ENCODE results near the gene STK40. TPM values are rescaled to one million over a fixed set of nuclear protein-coding genes. Genes with fewer than 3 reads are reported as not detected.

STK40 gene
- total and polyA plus RNA-seq, 8 donors, result 14.0 to 57.4 (median 28.4) TPM

GRCh38 chr1:36304970-36305914, 80.5 kb downstream of the STK40 start:
- WGBS, 5 donors, result 75 to 80% (median 77%) methylated on average over 10 of the region's 10 CpGs
- H3K4me3 ChIP-seq, result no peak overlapping the region
- no peaks in the 10 kb centered on the region for H3K27me3 ChIP-seq
- intact Hi-C loops (cut with DNase I; ENCODE audit: low total_unique reads), result no loop called here
- H3K9me3 ChIP-seq, result no peaks in the 10 kb centered on the region
- no peak for TF ChIP-seq EP300 (IDR thresholded peaks at IDR 0.05)
- TF ChIP-seq POLR2AphosphoS5 (IDR thresholded peaks at IDR 0.05), result no peak
- peak in 1 of 2 donors; percentile 38 for DNase-seq
- peak overlapping the region in 4 of 5 donors; percentile 81 to 88 (median 86) for H3K27ac ChIP-seq
- H3K36me3 ChIP-seq, result peaks cover 39 to 50% (median 46%) of the 10 kb centered on the region in 4 donors
- H3K4me1 ChIP-seq, result peaks cover 15 to 34% (median 26%) of the 10 kb centered on the region in 4 donors

GRCh38 chr1:36304521-36304920, 81.2 kb downstream of the STK40 start:
- Histone ChIP-seq H3K4me3 (no peak overlapping the region), H3K36me3 (peaks cover 44 to 55% (median 54%) of the 10 kb centered on the region in 4 donors), H3K4me1 (peaks cover 16 to 41% (median 26%) of the 10 kb centered on the region in 4 donors), H3K9me3 (no peaks in the 10 kb centered on the region), H3K27me3 (no peaks in the 10 kb centered on the region), H3K27ac (peak overlapping the region in 1 of 5 donors; percentile 88)
- intact Hi-C loops (cut with DNase I; ENCODE audit: low total_unique reads), result no loop called here
- DNase-seq, result no peak
- no peak for TF ChIP-seq POLR2AphosphoS5 (IDR thresholded peaks at IDR 0.05)
- TF ChIP-seq CTCF (IDR thresholded peaks at IDR 0.05), result no peak
- no peak for TF ChIP-seq EP300 (IDR thresholded peaks at IDR 0.05)
- TF ChIP-seq POLR2A (IDR thresholded peaks at IDR 0.05), result no peak
- 65 to 79% (median 75%) methylated on average over 7 of the region's 7 CpGs for WGBS, 5 donors

- H3K27me3 ChIP-seq, result no peaks in the 10 kb centered on the region
- no peak for DNase-seq
- TF ChIP-seq POLR2A (IDR thresholded peaks at IDR 0.05), result no peak
- TF ChIP-seq CTCF (IDR thresholded peaks at IDR 0.05), result no peak
- TF ChIP-seq POLR2AphosphoS5 (IDR thresholded peaks at IDR 0.05), result no peak
- no peak for TF ChIP-seq EP300 (IDR thresholded peaks at IDR 0.05)
- 91 to 93% (median 91%) methylated on average over 23 of the region's 23 CpGs for WGBS, 5 donors
- H3K36me3 ChIP-seq, result peaks cover 50 to 62% (median 61%) of the 10 kb centered on the region in 4 donors
- H3K27ac ChIP-seq, result no peak overlapping the region
- peaks cover 16 to 48% (median 26%) of the 10 kb centered on the region in 4 donors for H3K4me1 ChIP-seq
- no peaks in the 10 kb centered on the region for H3K9me3 ChIP-seq
- no peak overlapping the region for H3K4me3 ChIP-seq
- intact Hi-C loops (cut with DNase I; ENCODE audit: low total_unique reads), result no loop called here
Observed at GRCh38 chr1:36303650-36304360, 81.9 kb downstream of the STK40 start.

- H3K4me3 ChIP-seq, result no peak overlapping the region
- TF ChIP-seq POLR2AphosphoS5 (IDR thresholded peaks at IDR 0.05) (no peak), POLR2A (IDR thresholded peaks at IDR 0.05) (no peak)
- peaks cover 55 to 67% (median 66%) of the 10 kb centered on the region in 4 donors for H3K36me3 ChIP-seq
- intact Hi-C loops (cut with DNase I; ENCODE audit: low total_unique reads), result no loop called here
- DNase-seq, result no peak
- WGBS, 5 donors, result 63 to 73% (median 68%) methylated on average over 5 of the region's 5 CpGs
- no peaks in the 10 kb centered on the region for H3K9me3 ChIP-seq
- H3K4me1 ChIP-seq, result peaks cover 16 to 52% (median 26%) of the 10 kb centered on the region in 4 donors
- H3K27me3 ChIP-seq, result no peaks in the 10 kb centered on the region
- no peak overlapping the region for H3K27ac ChIP-seq
Observed at GRCh38 chr1:36303244-36303643, 82.5 kb downstream of the STK40 start.

GRCh38 chr1:36301220-36301619, 84.5 kb downstream of the STK40 start:
- H3K27me3 ChIP-seq, result no peaks in the 10 kb centered on the region
- WGBS, 5 donors, result 75 to 91% (median 87%) methylated on average over 1 of the region's 1 CpG
- peak overlapping the region in 2 of 5 donors; percentile 38 to 75 for H3K27ac ChIP-seq
- H3K4me1 ChIP-seq, result peaks cover 9 to 46% (median 14%) of the 10 kb centered on the region in 4 donors
- intact Hi-C loops (cut with DNase I; ENCODE audit: low total_unique reads), result no loop called here
- H3K4me3 ChIP-seq, result no peak overlapping the region
- DNase-seq, result no peak
- TF ChIP-seq POLR2AphosphoS5 (IDR thresholded peaks at IDR 0.05) (no peak), POLR2A (IDR thresholded peaks at IDR 0.05) (no peak), CTCF (IDR thresholded peaks at IDR 0.05) (no peak), EP300 (IDR thresholded peaks at IDR 0.05) (no peak)
- H3K9me3 ChIP-seq, result no peaks in the 10 kb centered on the region
- H3K36me3 ChIP-seq, result peaks cover 69 to 88% (median 86%) of the 10 kb centered on the region in 4 donors
